ENCODE data around the gene GAS7. TPM values are rescaled to one million over a fixed set of nuclear protein-coding genes. Genes with fewer than 3 reads are reported as not detected.

GAS7 gene
- total RNA-seq, 1 donor from 2014 or later, result 2.9 TPM

DNA sequence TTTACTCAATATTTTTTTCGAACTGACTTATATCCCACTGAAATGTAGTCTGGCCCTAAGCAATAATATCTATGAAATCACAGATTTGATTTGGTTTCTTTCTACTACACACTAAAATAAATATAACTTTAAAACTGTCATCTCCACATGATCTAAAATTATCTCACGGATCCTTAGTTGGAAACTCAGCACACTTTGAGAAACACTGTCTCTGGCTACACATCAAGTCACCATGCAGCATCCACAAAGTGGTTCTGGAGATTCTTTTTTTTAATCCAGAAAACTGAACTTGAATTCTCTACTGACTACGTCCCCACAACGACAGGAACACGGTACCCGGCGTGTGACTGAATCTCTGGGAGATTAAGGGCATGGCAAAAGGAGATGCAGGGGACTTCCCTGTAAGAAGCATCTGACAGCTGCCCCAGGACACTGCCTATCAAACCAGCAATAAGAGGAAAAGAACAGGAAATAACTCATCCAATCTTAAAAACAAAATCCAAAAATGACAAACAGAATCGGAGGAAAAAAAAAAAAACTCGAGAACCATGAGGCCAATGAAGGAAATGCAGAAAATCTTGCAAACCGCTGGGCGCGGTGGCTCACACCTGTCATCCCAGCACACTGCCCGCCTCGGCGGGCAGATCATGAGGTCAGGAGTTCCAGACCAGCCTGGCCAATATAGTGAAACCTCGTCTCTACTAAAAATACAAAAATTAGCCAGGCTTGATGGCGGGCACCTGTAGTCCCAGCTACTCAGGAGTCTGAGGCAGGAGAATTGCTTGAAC lies 152.3 kb downstream of the GAS7 start:
- H3K4me1 ChIP-seq, result no peaks in the 10 kb centered on the region
- H3K9me3 Mint-ChIP-seq, result no peaks in the 10 kb centered on the region
- H3K27me3 ChIP-seq, result no peaks in the 10 kb centered on the region
- H3K4me2 ChIP-seq, result no peak overlapping the region
- no peak overlapping the region for H3K4me3 Mint-ChIP-seq
- no peaks in the 10 kb centered on the region for H3K36me3 ChIP-seq
- no peak overlapping the region for H3K27ac ChIP-seq
- no peak overlapping the region for H2AFZ ChIP-seq (replicated peaks)
- peaks cover 2% of the 10 kb centered on the region for H3K27me3 Mint-ChIP-seq (ENCODE audit: insufficient read depth, low read depth)
- no peak overlapping the region for H3K27ac Mint-ChIP-seq
- TF ChIP-seq, protein P1, sequence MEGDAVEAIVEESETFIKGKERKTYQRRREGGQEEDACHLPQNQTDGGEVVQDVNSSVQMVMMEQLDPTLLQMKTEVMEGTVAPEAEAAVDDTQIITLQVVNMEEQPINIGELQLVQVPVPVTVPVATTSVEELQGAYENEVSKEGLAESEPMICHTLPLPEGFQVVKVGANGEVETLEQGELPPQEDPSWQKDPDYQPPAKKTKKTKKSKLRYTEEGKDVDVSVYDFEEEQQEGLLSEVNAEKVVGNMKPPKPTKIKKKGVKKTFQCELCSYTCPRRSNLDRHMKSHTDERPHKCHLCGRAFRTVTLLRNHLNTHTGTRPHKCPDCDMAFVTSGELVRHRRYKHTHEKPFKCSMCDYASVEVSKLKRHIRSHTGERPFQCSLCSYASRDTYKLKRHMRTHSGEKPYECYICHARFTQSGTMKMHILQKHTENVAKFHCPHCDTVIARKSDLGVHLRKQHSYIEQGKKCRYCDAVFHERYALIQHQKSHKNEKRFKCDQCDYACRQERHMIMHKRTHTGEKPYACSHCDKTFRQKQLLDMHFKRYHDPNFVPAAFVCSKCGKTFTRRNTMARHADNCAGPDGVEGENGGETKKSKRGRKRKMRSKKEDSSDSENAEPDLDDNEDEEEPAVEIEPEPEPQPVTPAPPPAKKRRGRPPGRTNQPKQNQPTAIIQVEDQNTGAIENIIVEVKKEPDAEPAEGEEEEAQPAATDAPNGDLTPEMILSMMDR (IDR thresholded peaks at IDR 0.05), result no peak
- TF ChIP-seq EZH2 (IDR thresholded peaks at IDR 0.05) (no peak), EZH2phosphoT487 (IDR thresholded peaks at IDR 0.05) (no peak)
- no peaks in the 10 kb centered on the region for H3K9me3 ChIP-seq (ENCODE audit: low read depth)
- no peaks in the 10 kb centered on the region for H3K79me2 ChIP-seq (ENCODE audit: low read depth)
- peaks cover 17% of the 10 kb centered on the region for H3K4me1 Mint-ChIP-seq
- no peak overlapping the region for H3K4me3 ChIP-seq
- H3F3A ChIP-seq (ENCODE audit: low read depth), result no peaks in the 10 kb centered on the region
- no peaks in the 10 kb centered on the region for H4K20me1 ChIP-seq (ENCODE audit: low read depth)
- no peak overlapping the region for H3K9ac ChIP-seq
- no peaks in the 10 kb centered on the region for H3K36me3 Mint-ChIP-seq
- no peak for DNase-seq (ENCODE audit: low spot score)

DNA sequence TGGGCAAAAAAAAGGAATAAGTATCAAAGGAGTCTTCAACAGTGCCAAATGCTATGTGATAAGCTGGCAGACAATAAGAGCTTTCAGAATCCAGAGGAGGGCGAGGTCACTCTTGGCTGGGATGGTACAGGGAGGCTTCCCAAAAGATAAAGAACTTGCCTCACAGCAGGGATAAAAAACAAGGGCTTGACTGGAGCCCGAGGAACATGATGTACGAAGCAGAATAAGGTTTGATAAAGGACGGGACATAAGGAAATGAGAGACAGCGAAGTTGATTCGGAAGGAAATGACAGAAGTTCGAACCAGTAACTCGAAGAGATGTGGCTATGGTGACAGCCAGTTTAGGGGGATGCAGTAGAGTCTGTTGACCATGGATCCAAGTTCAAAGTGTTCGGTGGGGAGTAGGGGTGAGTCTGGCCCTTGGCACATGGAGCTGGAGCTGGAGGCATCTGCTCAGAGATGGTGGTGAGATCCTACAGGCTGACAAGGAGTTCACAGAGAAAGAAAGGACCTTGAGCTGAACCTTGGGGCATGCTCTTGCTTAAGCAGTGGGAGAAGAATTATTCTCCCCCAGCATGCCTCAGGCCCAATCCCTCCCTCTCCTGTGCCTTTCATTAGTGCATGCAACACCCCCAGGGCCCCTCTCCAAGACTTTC lies 155.7 kb downstream of the GAS7 start:
- H3K27ac Mint-ChIP-seq, result no peak overlapping the region
- no peak overlapping the region for H3K9ac ChIP-seq
- H3K27ac ChIP-seq, result no peak overlapping the region
- no peak for DNase-seq (ENCODE audit: low spot score)
- no peaks in the 10 kb centered on the region for H3K79me2 ChIP-seq (ENCODE audit: low read depth)
- no peak overlapping the region for H3K4me3 Mint-ChIP-seq
- H3K4me1 ChIP-seq, result no peaks in the 10 kb centered on the region
- no peaks in the 10 kb centered on the region for H3F3A ChIP-seq (ENCODE audit: low read depth)
- H2AFZ ChIP-seq (replicated peaks), result no peak overlapping the region
- no peaks in the 10 kb centered on the region for H3K27me3 Mint-ChIP-seq (ENCODE audit: insufficient read depth, low read depth)
- TF ChIP-seq, protein P1 (IDR thresholded peaks at IDR 0.05), result no peak
- TF ChIP-seq EZH2phosphoT487 (IDR thresholded peaks at IDR 0.05), result no peak
- no peak for TF ChIP-seq EZH2 (IDR thresholded peaks at IDR 0.05)
- H3K9me3 Mint-ChIP-seq, result no peaks in the 10 kb centered on the region
- no peaks in the 10 kb centered on the region for H4K20me1 ChIP-seq (ENCODE audit: low read depth)
- H3K36me3 Mint-ChIP-seq, result no peaks in the 10 kb centered on the region
- no peak overlapping the region for H3K4me3 ChIP-seq
- no peaks in the 10 kb centered on the region for H3K9me3 ChIP-seq (ENCODE audit: low read depth)
- H3K4me1 Mint-ChIP-seq, result peaks cover 10% of the 10 kb centered on the region
- no peaks in the 10 kb centered on the region for H3K27me3 ChIP-seq
- H3K4me2 ChIP-seq, result no peak overlapping the region
- no peaks in the 10 kb centered on the region for H3K36me3 ChIP-seq

DNA sequence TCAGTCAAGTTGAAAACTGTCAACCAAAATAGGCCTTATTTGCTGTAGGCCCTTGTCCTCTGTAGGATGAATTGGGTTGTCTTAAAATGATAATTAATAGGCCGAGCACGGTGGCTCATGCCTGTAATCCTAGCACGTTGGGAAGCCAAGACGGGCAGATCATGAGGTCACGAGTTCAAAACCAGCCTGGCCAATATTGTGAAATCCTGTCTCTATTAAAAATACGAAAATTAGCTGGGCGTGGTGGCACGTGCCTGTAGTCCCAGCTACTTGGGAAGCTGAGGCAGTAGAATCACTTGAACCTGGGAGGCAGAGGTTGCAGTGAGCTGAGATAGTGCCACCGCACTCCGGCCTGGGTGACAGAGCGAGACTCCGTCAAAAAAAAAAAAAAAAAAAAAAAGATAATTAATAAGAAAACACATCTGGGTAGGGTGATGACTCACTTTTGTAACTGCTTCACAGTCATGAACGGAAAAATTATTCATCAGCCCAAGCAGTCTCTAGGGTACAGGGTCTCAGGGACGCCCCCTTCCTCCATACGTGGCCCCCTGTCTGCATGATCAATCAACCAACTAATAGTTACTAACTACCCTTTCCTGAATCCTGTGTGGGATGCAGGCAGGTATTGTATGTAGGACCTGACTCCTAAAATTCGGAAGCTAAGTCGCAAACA lies 156.4 kb downstream of the GAS7 start:
- H3K9me3 ChIP-seq (ENCODE audit: low read depth), result no peaks in the 10 kb centered on the region
- Mint-ChIP-seq H3K9me3 (no peaks in the 10 kb centered on the region), H3K4me3 (no peak overlapping the region), H3K36me3 (no peaks in the 10 kb centered on the region), H3K4me1 (peaks cover 10% of the 10 kb centered on the region), H3K27ac (no peak overlapping the region), H3K27me3 (ENCODE audit: insufficient read depth, low read depth) (no peaks in the 10 kb centered on the region)
- no peak overlapping the region for H3K4me2 ChIP-seq
- H3K4me1 ChIP-seq, result no peaks in the 10 kb centered on the region
- no peak overlapping the region for H3K4me3 ChIP-seq
- no peak for DNase-seq (ENCODE audit: low spot score)
- no peak overlapping the region for H3K27ac ChIP-seq
- no peaks in the 10 kb centered on the region for H3K36me3 ChIP-seq
- H2AFZ ChIP-seq (replicated peaks), result no peak overlapping the region
- H3F3A ChIP-seq (ENCODE audit: low read depth), result no peaks in the 10 kb centered on the region
- H3K9ac ChIP-seq, result no peak overlapping the region
- H4K20me1 ChIP-seq (ENCODE audit: low read depth), result no peaks in the 10 kb centered on the region
- TF ChIP-seq EZH2phosphoT487 (IDR thresholded peaks at IDR 0.05) (no peak), EZH2 (IDR thresholded peaks at IDR 0.05) (no peak)
- TF ChIP-seq, protein P1 (IDR thresholded peaks at IDR 0.05), result no peak
- no peaks in the 10 kb centered on the region for H3K27me3 ChIP-seq
- H3K79me2 ChIP-seq (ENCODE audit: low read depth), result no peaks in the 10 kb centered on the region
